Skin of body (tissue), 2 donors: Measurements from ENCODE around the gene MMP27. TPM values are rescaled to one million over a fixed set of nuclear protein-coding genes. Genes with fewer than 3 reads are reported as not detected.
A peak's percentile ranks its signal among the peaks of the same experiment; 100 is the strongest.
"Not testable (repeated sequence)": the region's sequence is repeated elsewhere in the genome, so short reads cannot be mapped to it uniquely, and the experiment has no call there.

Source experiments
- DNase-seq: peaks from one replicate; lab custom pipeline; 2025; lab: John Stamatoyannopoulos, UW
- total RNA-seq: library from RNA; depleted of rRNA; stranded (reverse); fragments of >200 nt; gene quantifications from one replicate; pipeline ENCODE4 v1.2.3, GENCODE V29; 2014

The MMP27 gene
- total RNA-seq: 6.7 TPM

GRCh38 chr11:102705626-102706025 is at the start of gene MMP27:
MMP27 (minus strand) TSS chr11:102705769; CDS start chr11:102705714, 55 bp downstream.
- DNase-seq: peak; percentile 35

- no peak for DNase-seq
Observed at GRCh38 chr11:102753267-102753666, 47.7 kb upstream of the MMP27 start.

GRCh38 chr11:102751673-102752072 is 46.1 kb upstream of the MMP27 start:
- no peak for DNase-seq

- DNase-seq: no peak
Observed at GRCh38 chr11:102749101-102749722, 43.6 kb upstream of the MMP27 start.

- DNase-seq: not testable (repeated sequence)
Observed at GRCh38 chr11:102746746-102747578, 41.4 kb upstream of the MMP27 start.

- DNase-seq: no peak
Observed at GRCh38 chr11:102734650-102735049, 29.1 kb upstream of the MMP27 start.

- no peak for DNase-seq
Observed at GRCh38 chr11:102733232-102733875, 27.8 kb upstream of the MMP27 start.

- DNase-seq: not testable (repeated sequence)
Observed at GRCh38 chr11:102730944-102731343, 25.4 kb upstream of the MMP27 start.

- peak; percentile 86 for DNase-seq
Observed at GRCh38 chr11:102729849-102730815, 24.6 kb upstream of the MMP27 start.

- DNase-seq: no peak
Observed at GRCh38 chr11:102727890-102728289, 22.3 kb upstream of the MMP27 start.

GRCh38 chr11:102724904-102725500 is 19.4 kb upstream of the MMP27 start, which contains the start of gene MMP8:
MMP8 (minus strand) TSS chr11:102724954; CDS start chr11:102724855, 99 bp downstream.
- DNase-seq: no peak

GRCh38 chr11:102722821-102723220 is 17.3 kb upstream of the MMP27 start:
- DNase-seq: no peak

- DNase-seq: no peak
Observed at GRCh38 chr11:102719620-102720277, 14.2 kb upstream of the MMP27 start.

- DNase-seq: no peak
Observed at GRCh38 chr11:102717280-102717679, 11.7 kb upstream of the MMP27 start.

GRCh38 chr11:102716527-102716926 is 11.0 kb upstream of the MMP27 start:
- DNase-seq: no peak

GRCh38 chr11:102712137-102712536 is 6.6 kb upstream of the MMP27 start:
- no peak for DNase-seq

GRCh38 chr11:102709201-102709945 is 3.8 kb upstream of the MMP27 start:
- no peak for DNase-seq

GRCh38 chr11:102708654-102709053 is 3.1 kb upstream of the MMP27 start:
- no peak for DNase-seq

- DNase-seq: no peak
Observed at GRCh38 chr11:102704841-102705240, 728 bp downstream of the MMP27 start.
